ENCODE results near the gene DRGX. TPM values are rescaled to one million over a fixed set of nuclear protein-coding genes. Genes with fewer than 3 reads are reported as not detected.

The DRGX gene
- total RNA-seq, 1 donor = not detected

GRCh38 chr10:49333192-49333591, 62.7 kb downstream of the DRGX start:
- H2AFZ ChIP-seq (ENCODE audit: low read length) = no peak overlapping the region
- H4K20me1 ChIP-seq (ENCODE audit: insufficient read depth, low read length) = no peaks in the 10 kb centered on the region
- TF ChIP-seq, protein P1, sequence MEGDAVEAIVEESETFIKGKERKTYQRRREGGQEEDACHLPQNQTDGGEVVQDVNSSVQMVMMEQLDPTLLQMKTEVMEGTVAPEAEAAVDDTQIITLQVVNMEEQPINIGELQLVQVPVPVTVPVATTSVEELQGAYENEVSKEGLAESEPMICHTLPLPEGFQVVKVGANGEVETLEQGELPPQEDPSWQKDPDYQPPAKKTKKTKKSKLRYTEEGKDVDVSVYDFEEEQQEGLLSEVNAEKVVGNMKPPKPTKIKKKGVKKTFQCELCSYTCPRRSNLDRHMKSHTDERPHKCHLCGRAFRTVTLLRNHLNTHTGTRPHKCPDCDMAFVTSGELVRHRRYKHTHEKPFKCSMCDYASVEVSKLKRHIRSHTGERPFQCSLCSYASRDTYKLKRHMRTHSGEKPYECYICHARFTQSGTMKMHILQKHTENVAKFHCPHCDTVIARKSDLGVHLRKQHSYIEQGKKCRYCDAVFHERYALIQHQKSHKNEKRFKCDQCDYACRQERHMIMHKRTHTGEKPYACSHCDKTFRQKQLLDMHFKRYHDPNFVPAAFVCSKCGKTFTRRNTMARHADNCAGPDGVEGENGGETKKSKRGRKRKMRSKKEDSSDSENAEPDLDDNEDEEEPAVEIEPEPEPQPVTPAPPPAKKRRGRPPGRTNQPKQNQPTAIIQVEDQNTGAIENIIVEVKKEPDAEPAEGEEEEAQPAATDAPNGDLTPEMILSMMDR (IDR thresholded peaks at IDR 0.05; ENCODE audit: extremely low read depth, low read depth, low read length) = no peak
- H3K27me3 ChIP-seq (ENCODE audit: insufficient read depth, low read length) = peaks cover 6% of the 10 kb centered on the region
- H3K27ac ChIP-seq (ENCODE audit: low read depth, low read length) = no peak overlapping the region
- no peaks in the 10 kb centered on the region for H3K9me3 ChIP-seq (ENCODE audit: low read depth, low read length)
- DNase-seq (ENCODE audit: insufficient read length, low spot score, missing footprints) = no peak
- H3K4me1 ChIP-seq (ENCODE audit: insufficient read depth, low read length) = no peaks in the 10 kb centered on the region
- no peak overlapping the region for H3K4me2 ChIP-seq (ENCODE audit: insufficient read depth, low read length)
- no peaks in the 10 kb centered on the region for H3K79me2 ChIP-seq (ENCODE audit: insufficient read depth, low read length)
- no peak overlapping the region for H3K4me3 ChIP-seq (ENCODE audit: insufficient read depth, low read length)
- no peaks in the 10 kb centered on the region for H3K36me3 ChIP-seq (ENCODE audit: insufficient read depth, low read length)

DNA sequence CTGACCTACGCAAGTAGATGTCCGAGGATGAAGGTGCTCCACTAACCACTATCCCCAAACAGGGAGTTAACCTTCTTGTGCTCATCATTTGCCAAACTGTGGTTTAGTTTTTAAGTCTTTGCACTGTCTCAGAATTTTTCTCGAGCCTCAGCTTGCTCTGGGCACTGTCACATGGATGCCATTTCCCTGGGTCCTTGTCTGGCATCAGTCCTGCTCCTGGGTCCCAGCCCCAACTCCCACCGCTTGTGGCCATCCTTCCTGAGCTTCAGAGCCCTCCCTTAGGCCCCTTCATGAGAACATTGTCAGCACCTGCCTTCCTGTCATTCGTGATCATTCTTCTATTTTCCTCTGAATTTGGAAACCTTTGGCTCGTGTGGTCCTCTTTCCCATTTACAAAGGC, 63.1 kb downstream of the DRGX start:
- no peak for DNase-seq (ENCODE audit: insufficient read length, low spot score, missing footprints)
- TF ChIP-seq, protein P1 (IDR thresholded peaks at IDR 0.05; ENCODE audit: extremely low read depth, low read depth, low read length) = no peak
- H3K9me3 ChIP-seq (ENCODE audit: low read depth, low read length) = no peaks in the 10 kb centered on the region
- H3K27me3 ChIP-seq (ENCODE audit: insufficient read depth, low read length) = peaks cover 6% of the 10 kb centered on the region
- no peak overlapping the region for H3K27ac ChIP-seq (ENCODE audit: low read depth, low read length)
- no peak overlapping the region for H2AFZ ChIP-seq (ENCODE audit: low read length)
- H3K4me1 ChIP-seq (ENCODE audit: insufficient read depth, low read length) = no peaks in the 10 kb centered on the region
- no peak overlapping the region for H3K4me2 ChIP-seq (ENCODE audit: insufficient read depth, low read length)
- H3K36me3 ChIP-seq (ENCODE audit: insufficient read depth, low read length) = no peaks in the 10 kb centered on the region
- no peaks in the 10 kb centered on the region for H3K79me2 ChIP-seq (ENCODE audit: insufficient read depth, low read length)
- H4K20me1 ChIP-seq (ENCODE audit: insufficient read depth, low read length) = no peaks in the 10 kb centered on the region
- no peak overlapping the region for H3K4me3 ChIP-seq (ENCODE audit: insufficient read depth, low read length)

DNA sequence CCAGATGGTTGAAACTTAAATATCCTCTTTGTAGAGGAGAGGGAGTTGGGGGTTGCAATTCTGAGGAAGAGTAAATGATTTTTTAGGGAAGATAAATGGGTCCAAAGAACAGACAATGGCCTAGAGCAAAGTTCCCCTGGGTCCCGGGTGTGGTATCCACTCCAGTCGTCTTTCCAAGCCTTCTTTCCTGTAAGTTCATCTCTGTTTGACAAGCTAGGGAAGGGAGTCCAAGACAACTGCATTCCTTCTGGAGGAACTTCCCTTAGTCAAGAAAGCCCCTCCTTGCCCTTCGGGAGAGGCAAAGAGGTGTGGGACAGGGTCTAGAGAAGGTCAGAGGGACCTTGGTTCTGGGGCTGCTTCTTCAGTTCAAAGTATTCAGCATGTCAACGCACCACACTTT, 63.6 kb downstream of the DRGX start:
- Histone ChIP-seq H3K27me3 (ENCODE audit: insufficient read depth, low read length) (peaks cover 6% of the 10 kb centered on the region), H3K4me3 (ENCODE audit: insufficient read depth, low read length) (no peak overlapping the region), H2AFZ (ENCODE audit: low read length) (no peak overlapping the region)

GRCh38 chr10:49331431-49331830, 64.5 kb downstream of the DRGX start:
- Histone ChIP-seq H4K20me1 (ENCODE audit: insufficient read depth, low read length) (no peaks in the 10 kb centered on the region), H3K9me3 (ENCODE audit: low read depth, low read length) (no peaks in the 10 kb centered on the region), H3K27ac (ENCODE audit: low read depth, low read length) (no peak overlapping the region), H3K36me3 (ENCODE audit: insufficient read depth, low read length) (no peaks in the 10 kb centered on the region), H3K4me2 (ENCODE audit: insufficient read depth, low read length) (no peak overlapping the region), H3K27me3 (ENCODE audit: insufficient read depth, low read length) (peaks cover 6% of the 10 kb centered on the region), H3K4me3 (ENCODE audit: insufficient read depth, low read length) (no peak overlapping the region), H2AFZ (ENCODE audit: low read length) (no peak overlapping the region), H3K4me1 (ENCODE audit: insufficient read depth, low read length) (no peaks in the 10 kb centered on the region), H3K79me2 (ENCODE audit: insufficient read depth, low read length) (no peaks in the 10 kb centered on the region)
- TF ChIP-seq, protein P1 (IDR thresholded peaks at IDR 0.05; ENCODE audit: extremely low read depth, low read depth, low read length) = no peak
- no peak for DNase-seq (ENCODE audit: insufficient read length, low spot score, missing footprints)

More for the DNA sequence above, 63.6 kb downstream of the DRGX start:
- TF ChIP-seq, protein P1 (IDR thresholded peaks at IDR 0.05; ENCODE audit: extremely low read depth, low read depth, low read length) = no peak
- Histone ChIP-seq H3K79me2 (ENCODE audit: insufficient read depth, low read length) (no peaks in the 10 kb centered on the region), H4K20me1 (ENCODE audit: insufficient read depth, low read length) (no peaks in the 10 kb centered on the region), H3K4me1 (ENCODE audit: insufficient read depth, low read length) (no peaks in the 10 kb centered on the region), H3K9me3 (ENCODE audit: low read depth, low read length) (no peaks in the 10 kb centered on the region), H3K36me3 (ENCODE audit: insufficient read depth, low read length) (no peaks in the 10 kb centered on the region), H3K4me2 (ENCODE audit: insufficient read depth, low read length) (no peak overlapping the region), H3K27ac (ENCODE audit: low read depth, low read length) (no peak overlapping the region)
- DNase-seq (ENCODE audit: insufficient read length, low spot score, missing footprints) = no peak
